HFF-Myc (cell line): ENCODE data around the gene DSE.

Experiments
- DNase-seq: peaks from one replicate; pipeline ENCODE4 v3.0.0-alpha.2; 2011; ENCODE audit warnings: low read depth; ENCODE audit errors: extremely low read depth
- H3K4me3 ChIP-seq: replicated peaks from 2 replicates; pipeline ENCODE4 v1.5.1; 2011; ENCODE audit warnings: low read depth, mild to moderate bottlenecking, control low read depth, low read length
- TF ChIP-seq, protein P1 (sequence below): IDR thresholded peaks from 2 replicates; pipeline ENCODE4 v1.5.1; 2012; ENCODE audit warnings: mild to moderate bottlenecking, low read depth, low read length, control low read depth; ENCODE audit errors: missing control alignments

Gene DSE

DNA sequence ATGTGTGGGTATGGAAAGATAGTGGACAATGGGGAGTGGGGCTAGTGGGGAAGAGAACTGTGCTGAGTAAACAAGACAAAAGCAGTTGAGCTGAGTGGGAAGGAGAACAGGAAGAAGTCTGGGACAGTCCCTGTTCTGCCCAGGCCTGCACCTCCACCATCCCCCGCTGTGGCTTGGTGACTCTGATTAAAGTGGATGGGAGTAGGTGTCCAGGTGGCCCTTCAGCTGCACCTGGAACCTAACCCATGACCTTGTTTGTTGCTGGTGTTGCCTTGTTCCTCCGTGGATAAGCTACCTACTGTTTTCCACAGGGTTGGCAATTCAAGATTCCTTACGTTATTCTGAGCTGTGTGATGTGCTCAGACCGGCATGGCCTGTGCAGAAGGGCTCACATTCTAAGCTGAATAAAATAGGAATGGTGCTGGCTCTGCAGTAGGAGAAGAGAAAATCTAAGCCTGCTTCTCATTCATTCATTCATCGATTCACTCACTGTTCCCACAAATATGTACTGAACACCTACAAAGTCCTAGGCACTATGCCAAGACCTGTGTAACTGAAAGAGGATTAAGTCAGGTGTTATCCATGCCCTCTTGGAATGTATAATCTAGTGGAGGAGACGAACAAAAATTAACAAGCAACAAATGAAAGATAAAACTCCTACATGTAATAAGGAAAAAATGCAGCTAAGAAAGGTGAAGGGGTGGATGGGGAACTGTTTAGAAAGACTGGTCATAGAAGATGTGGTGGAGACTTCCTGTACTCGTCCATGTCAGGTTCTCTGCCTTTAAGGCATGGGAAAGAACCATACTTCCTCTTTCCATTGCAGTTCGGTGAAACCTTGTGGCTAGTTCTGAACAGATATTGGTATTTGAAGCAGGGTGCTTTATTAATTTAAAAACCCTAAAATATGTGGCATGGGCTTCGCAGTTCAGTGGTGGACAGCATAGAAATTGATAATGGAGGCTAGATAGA lies 80.3 kb downstream of the DSE start:
- H3K4me3 ChIP-seq, result no peak overlapping the region
- TF ChIP-seq, protein P1, sequence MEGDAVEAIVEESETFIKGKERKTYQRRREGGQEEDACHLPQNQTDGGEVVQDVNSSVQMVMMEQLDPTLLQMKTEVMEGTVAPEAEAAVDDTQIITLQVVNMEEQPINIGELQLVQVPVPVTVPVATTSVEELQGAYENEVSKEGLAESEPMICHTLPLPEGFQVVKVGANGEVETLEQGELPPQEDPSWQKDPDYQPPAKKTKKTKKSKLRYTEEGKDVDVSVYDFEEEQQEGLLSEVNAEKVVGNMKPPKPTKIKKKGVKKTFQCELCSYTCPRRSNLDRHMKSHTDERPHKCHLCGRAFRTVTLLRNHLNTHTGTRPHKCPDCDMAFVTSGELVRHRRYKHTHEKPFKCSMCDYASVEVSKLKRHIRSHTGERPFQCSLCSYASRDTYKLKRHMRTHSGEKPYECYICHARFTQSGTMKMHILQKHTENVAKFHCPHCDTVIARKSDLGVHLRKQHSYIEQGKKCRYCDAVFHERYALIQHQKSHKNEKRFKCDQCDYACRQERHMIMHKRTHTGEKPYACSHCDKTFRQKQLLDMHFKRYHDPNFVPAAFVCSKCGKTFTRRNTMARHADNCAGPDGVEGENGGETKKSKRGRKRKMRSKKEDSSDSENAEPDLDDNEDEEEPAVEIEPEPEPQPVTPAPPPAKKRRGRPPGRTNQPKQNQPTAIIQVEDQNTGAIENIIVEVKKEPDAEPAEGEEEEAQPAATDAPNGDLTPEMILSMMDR, result no peak
- no peak for DNase-seq

DNA sequence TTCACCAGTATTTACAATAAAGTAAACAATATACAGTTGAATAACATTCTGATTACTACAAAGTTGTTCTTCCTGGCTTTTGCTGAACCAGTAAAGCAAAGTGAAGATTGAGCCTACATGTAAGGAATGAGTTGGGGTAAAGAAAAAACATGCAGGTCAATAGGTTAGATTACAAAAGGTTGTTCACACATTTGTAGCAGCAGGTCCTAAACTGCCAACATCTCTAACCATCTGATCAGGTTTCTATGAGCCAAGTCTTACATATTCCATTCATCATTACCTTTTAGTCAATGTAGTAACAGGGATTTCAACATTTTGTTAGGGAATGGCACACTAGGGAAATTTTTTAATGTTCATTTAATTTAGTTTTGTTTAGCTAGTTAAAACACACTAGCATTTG lies 81.2 kb downstream of the DSE start:
- TF ChIP-seq, protein P1, result no peak
- no peak for DNase-seq
- H3K4me3 ChIP-seq, result no peak overlapping the region

DNA sequence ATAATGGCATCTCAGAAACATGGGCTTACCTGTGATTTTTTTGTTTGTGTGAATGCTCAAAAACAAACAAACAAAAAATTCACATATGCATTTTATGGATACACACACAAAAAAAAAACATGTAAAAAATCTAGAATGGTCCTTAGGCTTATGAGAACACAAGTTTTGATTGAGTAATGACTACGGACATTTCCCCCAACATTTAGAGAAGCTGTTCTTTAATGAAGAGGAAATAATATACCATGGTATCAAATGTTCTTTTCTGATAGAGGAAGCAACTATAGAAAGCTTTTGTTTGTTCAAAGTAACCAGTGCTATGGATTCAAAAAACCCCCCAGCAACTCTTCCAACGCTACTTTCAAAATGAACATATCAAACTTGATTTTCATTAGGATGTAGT lies 81.8 kb downstream of the DSE start:
- TF ChIP-seq, protein P1, result no peak
- DNase-seq, result no peak
- no peak overlapping the region for H3K4me3 ChIP-seq

DNA sequence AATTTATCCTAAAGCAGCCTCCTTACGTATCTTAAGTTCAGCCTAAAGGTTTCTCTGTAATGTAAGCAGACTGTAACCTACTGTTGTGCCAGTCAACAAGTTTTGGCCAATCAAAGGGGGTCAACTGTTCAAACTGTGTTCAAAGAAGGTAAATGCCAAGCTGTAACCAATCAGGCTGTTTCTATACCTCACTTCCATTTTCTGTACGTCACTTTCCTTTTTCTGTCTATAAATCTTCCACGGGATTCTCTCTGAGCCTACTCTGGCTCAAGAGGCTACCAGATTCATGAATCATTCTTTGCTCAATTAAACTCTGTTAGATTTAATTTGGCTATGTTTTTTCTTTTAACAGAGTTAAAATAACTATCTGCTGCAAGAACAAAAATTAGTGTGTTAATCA lies 85.4 kb downstream of the DSE start:
- no peak for DNase-seq
- H3K4me3 ChIP-seq, result no peak overlapping the region
- TF ChIP-seq, protein P1, result no peak

DNA sequence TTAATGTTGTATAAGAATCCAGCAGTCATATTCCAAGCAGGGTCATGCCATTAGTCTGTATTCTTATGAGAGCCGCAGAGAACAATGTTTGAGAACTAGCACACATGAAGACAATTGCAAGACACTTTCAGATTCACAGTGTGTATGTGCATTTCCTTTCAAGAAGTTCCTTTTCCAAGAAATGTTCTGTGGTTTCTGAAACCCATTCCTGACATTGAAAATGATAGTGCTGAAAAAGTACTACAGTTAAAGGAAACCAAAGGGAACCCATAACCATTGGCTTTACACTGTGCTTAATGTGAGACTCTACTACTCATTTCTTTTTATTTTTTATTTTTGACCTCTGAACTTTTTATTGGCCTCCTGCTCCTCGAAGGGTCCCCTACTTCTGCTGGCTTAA lies 86.2 kb downstream of the DSE start:
- TF ChIP-seq, protein P1, result no peak
- H3K4me3 ChIP-seq, result no peak overlapping the region
- no peak for DNase-seq

DNA sequence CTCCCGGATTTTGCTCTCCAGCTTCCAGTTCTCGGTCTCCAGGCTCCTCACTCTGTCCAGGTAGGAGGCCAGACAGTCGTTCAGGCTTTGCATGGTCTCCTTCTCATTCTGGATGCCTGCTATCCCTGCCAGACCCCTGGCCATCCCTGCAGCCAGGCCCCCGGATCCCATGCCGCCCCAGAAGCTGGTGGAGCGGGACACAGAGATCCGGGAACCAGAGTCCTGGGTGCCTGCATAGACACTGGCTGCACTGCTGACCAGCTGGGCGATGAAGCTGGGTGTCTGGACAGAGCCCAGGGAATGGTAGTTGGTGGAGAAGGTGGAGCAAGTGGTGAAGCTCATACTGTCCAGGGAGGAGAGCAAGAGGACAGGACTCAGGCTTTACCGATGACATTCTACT lies 87.5 kb downstream of the DSE start:
- H3K4me3 ChIP-seq, result no peak overlapping the region
- no peak for DNase-seq
- TF ChIP-seq, protein P1, result no peak
